ENCODE data around the gene CES4A.

The CES4A gene

GRCh38 chr16:66975302-66975893, 13.0 kb upstream of the CES4A start:
- no peak for TF ChIP-seq CTCF (IDR thresholded peaks at IDR 0.05)

- TF ChIP-seq CTCF (IDR thresholded peaks at IDR 0.05) = no peak
These were observed 11.6 kb upstream of the CES4A start for GRCh38 chr16:66976746-66977145.

DNA sequence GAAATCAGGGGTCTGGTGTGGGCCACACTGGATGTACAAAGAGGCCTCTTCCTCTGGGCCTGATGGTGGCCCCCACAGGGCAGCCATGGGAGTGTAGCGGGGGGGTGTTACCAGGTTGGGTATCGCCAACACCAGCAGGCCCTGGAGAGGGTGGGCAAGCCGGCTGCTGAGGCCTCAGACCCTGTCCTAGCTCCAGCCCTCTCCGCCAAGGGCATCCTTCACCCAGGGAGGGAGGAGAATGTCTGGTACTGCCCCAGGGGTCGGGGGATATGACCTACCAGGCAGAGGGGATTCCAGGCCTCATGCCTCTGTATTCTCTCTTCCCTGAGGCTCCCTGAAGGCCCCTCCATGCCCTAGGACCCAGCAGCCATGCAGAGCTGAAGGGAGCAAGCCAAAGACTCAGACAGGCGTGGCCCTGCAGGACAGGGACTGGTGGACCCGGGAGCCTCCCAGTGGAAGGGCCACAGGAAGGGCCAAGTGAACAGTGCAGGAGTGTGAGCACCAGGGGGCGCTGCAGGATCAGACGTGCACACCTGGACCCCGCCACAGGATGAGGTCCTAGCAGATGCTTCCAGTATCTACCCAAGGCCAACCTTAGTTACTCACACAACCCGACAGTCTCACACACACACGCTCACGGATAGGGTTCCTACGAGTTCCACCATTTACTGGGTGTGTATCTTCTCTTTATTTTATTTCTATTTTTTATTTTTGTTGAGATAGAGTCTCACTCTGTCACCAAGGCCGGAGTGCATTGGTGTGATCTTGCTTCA, 10.9 kb upstream of the CES4A start:
- TF ChIP-seq CTCF (IDR thresholded peaks at IDR 0.05) = peak; percentile 92

GRCh38 chr16:66979011-66979717, 9.2 kb upstream of the CES4A start:
- TF ChIP-seq CTCF (IDR thresholded peaks at IDR 0.05) = no peak

GRCh38 chr16:66983033-66983432, 5.4 kb upstream of the CES4A start:
- TF ChIP-seq CTCF (IDR thresholded peaks at IDR 0.05) = no peak

DNA sequence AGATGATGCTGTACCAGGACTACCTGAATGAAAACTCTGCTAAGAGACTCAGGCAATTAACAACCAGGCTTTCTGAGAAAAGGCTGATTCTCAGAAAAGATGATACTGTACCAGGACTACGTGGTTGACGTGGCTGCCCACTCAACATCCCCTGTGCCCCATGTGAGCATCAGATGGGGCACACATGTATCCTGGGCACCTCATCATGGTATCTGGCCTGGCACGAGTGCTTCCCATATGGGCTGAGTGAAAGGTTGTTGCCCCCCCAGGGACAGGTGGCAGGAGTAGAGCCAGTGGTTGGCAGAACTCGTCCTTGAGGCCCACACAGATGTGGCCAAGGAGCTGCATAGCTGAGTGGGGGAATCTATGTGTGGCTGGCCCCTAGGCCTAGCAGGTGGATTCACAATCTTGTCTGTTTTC, 3.5 kb upstream of the CES4A start:
- TF ChIP-seq CTCF (IDR thresholded peaks at IDR 0.05) = no peak

DNA sequence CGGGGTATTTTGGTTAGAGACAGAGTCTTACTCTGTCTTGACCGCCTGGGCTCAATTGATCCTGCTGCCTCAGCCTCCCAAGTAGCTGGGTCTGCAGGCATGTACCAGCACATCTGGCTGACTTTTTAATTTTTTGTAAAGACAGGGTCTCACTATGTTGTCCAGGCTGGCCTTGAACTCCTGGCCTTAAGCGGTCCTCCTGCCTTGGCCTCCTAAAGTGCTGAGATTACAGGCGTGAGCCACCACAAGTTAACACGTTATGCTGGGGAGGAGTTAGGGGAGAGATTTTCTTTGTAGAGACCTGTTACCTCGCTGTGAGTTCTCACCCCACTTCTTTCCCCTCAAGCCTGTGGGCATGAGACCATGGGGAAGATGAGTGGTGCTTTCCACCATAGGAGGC, 1.8 kb upstream of the CES4A start:
- TF ChIP-seq CTCF (IDR thresholded peaks at IDR 0.05) = no peak

All from LNCAP (cell line).